HFF-Myc (cell line): ENCODE data around the gene MIPEP.
"Not testable (repeated sequence)": the region's sequence is repeated elsewhere in the genome, so short reads cannot be mapped to it uniquely, and the experiment has no call there.

Experiments used
- DNase-seq: peaks from one replicate; pipeline ENCODE4 v3.0.0-alpha.2; 2011; ENCODE audit warnings: low read depth; ENCODE audit errors: extremely low read depth
- H3K4me3 ChIP-seq: replicated peaks from 2 replicates; pipeline ENCODE4 v1.5.1; 2011; ENCODE audit warnings: low read depth, mild to moderate bottlenecking, control low read depth, low read length
- TF ChIP-seq, protein P1 (sequence below): IDR thresholded peaks from 2 replicates; pipeline ENCODE4 v1.5.1; 2012; ENCODE audit warnings: mild to moderate bottlenecking, low read depth, low read length, control low read depth; ENCODE audit errors: missing control alignments

The MIPEP gene

DNA sequence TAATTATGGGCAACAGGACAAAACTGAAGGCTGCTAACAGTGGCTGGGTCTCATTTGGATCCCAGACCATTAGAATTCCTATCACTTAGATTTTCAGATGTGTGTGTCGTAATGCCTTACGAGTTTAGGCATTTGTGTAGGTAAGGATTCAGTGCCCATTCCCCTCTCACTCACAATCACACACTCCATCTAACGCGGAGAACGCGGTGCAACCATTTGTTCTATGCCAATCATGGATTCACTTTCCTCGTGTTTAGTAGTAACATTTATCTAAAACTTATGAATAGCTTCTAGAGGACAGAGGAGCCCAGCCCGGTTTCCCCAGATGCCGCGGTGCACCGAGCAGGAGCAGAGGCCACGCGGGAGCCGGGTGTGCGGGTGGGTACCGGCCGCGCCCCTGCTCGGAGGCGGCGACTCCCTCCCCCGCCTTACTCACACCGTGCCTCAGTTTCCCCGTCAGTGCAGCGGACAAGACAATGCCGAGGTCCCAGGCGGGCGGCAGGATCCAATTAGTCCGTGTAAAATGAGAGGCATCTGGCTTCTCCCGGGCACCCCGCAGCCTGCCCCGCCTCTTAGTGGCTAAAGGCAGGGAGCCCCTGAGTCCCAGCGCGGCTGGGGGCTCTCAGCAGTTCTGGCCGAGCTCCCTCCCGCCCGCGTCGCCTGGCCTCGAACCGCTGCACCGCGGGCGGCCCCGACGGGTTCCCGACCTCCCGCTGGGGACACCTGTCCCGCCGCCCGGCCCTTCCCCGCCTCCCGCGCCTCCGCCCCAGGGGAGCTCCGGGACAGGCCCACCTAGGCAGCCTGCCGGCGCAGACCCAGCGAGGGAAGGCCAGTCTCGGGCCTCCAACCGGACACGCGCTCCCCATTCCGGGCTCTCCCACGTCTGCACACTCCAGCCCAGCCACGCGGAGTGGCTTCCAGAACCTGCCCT, 14.0 kb upstream of the MIPEP start:
- no peak overlapping the region; the same call in 1 of the 2 replicates for H3K4me3 ChIP-seq
- DNase-seq: no peak
- TF ChIP-seq, protein P1, sequence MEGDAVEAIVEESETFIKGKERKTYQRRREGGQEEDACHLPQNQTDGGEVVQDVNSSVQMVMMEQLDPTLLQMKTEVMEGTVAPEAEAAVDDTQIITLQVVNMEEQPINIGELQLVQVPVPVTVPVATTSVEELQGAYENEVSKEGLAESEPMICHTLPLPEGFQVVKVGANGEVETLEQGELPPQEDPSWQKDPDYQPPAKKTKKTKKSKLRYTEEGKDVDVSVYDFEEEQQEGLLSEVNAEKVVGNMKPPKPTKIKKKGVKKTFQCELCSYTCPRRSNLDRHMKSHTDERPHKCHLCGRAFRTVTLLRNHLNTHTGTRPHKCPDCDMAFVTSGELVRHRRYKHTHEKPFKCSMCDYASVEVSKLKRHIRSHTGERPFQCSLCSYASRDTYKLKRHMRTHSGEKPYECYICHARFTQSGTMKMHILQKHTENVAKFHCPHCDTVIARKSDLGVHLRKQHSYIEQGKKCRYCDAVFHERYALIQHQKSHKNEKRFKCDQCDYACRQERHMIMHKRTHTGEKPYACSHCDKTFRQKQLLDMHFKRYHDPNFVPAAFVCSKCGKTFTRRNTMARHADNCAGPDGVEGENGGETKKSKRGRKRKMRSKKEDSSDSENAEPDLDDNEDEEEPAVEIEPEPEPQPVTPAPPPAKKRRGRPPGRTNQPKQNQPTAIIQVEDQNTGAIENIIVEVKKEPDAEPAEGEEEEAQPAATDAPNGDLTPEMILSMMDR: no peak

DNA sequence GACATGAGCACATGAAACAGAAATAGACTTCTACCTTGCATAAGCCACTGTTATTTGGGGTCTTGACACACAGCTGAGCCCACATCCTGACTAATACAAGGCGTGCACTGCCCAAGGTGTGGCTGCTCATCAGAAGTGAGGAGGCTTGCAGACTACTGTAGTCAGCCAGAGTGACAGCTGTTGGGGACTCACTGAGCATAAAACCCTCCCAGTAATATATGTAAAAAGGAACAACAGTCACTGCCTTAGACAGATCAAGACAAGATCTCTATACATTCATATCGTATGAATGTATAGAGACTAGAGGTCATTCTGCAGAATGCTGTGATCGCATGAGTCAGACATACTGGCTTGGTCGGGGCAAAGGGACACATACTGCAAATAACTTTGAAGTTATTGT, 12.2 kb upstream of the MIPEP start:
- TF ChIP-seq, protein P1: no peak
- no peak for DNase-seq
- H3K4me3 ChIP-seq: no peak overlapping the region

DNA sequence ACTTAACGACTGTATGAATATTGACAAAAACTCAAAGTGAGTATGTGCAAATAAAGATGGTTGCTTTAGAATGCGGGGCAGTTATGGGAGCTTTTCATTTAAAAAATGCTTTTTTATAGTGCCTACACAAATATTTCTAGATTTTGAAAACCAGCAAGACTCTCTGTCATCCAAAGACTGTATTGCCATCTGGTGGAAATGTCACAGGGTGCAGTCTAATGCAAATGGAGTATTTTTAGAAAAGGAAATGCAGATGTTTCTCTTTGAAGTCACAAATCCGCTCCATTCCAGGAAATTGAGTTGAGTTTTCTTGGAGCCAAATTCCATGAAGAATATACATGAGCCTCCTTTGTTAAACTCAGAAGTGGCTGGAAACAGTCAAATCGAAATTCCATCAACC, 10.4 kb upstream of the MIPEP start:
- TF ChIP-seq, protein P1: peak; percentile 57
- no peak overlapping the region for H3K4me3 ChIP-seq
- peak; percentile 33 for DNase-seq

DNA sequence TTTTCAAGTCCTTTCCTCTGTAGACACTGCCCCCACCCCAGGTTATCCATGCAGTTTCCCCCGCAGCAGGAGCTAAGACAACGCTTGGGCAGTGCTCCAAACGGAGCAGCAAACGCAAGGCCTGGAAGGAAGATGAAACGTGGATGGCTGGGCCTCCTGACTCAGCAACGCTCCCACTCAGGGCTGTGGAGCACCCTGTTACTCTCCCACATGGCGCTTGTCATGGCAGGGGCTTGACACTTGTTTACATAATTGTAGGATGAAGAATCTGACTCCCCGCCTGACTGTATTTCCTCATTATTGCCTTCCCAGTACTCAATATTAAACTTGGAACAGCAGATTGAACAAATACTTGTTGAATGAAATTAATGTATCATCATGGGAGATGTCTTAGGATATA, 8.9 kb upstream of the MIPEP start:
- no peak overlapping the region for H3K4me3 ChIP-seq
- TF ChIP-seq, protein P1: no peak
- DNase-seq: no peak

DNA sequence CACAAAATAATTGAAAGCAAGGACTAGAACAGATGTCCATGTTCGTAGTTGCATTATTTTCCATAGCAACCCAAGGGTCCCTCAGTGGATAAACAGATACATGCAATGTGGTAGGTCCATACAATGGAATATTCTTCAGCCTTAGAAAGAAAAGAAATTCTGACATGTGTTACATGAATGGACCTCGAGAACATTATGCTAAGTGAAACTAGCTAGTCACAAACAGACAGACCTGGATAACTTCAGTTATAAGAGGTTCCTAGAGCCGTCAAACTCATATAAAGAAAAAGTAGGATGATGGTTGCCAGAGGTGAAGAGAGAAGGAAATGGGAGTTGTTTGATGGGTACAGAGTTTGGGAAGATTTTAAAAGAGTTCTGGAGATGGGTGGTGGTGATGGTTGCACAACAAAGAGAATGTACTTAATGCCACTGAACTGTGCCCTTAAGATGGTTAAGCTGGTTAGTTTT, 8.3 kb upstream of the MIPEP start, which contains the start of gene C1QTNF9B:
TSS of gene C1QTNF9B (minus strand) at position 51 of the 468 bp plus-strand sequence.
- DNase-seq: not testable (repeated sequence)

DNA sequence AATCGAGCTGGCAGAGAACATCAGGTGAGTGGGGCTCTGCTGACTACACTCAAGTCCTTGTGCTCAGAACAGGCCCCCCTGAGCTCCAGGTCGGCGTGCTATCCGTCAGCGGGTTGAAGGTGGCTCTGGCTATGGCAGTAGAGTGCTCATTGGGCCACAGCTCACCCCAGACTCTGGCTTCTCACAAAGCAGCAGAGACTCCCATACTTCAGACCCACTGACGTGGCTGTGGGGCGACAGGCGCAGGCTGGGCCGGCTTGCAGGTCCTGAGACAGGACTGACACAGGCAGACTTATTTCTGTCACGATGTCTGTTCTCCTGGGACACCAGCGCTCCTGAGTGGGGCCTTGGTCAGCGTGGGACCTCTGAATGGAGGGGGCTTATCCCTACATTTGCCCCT, 5.5 kb upstream of the MIPEP start:
- not testable (repeated sequence) for DNase-seq, H3K4me3 ChIP-seq

More for the DNA sequence above, 8.3 kb upstream of the MIPEP start, which contains the start of gene C1QTNF9B:
- not testable (repeated sequence) for H3K4me3 ChIP-seq

DNA sequence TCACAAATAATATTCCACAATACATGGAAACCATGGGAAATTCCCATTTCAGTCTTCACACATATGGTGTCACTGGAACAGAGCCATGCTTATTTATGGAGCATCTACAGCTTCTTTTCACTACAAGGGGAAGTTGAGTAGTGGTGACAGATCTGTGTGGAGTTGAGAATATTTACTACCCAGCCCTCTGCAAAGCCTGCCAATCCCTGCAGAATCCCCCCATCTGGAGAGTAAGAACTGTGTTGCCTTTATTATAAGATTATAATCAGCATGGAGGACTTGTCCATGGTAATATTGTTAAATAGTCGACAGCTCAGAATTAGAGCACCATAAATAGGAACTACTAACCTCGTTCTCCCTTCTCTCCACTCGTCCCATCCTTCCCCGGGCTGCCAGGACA, 4.6 kb upstream of the MIPEP start:
- H3K4me3 ChIP-seq, DNase-seq: not testable (repeated sequence)

DNA sequence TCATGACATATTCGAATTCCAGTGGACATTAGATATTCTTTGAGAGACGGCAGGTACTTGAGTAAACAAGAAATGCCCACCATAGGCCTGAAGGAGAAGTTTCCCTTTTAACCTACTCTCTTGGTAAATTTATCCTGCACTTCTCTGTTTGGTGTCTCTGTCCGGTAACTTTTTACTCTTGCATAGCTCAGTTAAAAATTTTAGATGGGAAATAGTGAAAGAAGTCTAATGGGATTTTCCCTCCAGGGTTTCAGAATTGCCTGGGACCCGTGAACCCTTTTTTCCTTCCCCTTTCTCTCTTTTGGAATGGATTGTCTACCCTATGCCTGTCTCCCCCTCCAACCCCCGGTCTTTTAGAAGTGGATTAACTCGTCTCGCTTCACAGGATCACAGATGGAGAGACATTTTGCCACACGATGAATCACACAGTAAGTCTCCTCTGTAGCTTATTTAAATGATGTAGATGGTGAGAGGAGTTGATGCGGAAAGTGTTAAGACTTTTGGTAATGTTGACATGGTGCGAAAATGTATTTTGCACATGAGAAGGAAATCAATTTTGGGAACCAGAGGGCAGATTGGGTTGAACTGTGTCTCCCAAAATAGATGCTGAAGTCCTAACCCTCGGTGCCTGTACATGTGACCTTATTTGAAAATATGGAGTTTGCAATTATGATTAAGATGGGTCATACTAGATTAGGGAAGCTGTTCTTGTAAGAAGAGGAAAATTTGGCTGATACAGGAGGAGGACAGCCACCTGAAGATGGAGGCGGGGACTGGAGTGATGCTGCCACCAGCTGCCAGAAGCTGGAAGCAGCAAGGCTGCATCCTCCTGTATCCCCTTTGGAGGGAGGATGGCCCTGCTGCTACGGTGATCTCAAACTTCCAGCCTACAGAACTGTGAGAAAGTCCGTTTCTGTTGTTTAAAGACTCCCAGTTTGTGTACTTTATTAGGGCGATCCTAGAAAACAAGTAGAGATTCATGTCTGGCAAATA, 711 bp upstream of the MIPEP start:
- DNase-seq: no peak
- TF ChIP-seq, protein P1: no peak

DNA sequence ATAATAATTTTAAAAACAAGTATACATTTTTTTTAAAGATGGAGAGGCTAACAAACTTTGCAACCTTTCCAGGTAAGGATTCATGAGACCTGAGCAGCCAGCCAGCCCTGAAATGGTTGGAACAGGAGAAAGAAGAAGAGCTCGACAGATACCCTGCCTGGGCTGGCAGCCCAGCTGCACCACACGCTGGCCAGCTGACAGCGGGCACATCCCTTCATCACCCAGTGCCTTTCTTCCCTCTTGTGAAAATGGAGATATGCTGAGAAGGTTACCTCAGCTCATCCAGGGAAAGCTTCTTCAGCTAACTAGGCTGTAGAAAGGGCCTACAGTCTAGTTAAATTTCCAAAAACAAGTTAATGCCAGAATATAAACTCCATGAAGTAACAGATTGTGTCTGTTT, 4.8 kb downstream of the MIPEP start:
- not testable (repeated sequence) for DNase-seq, H3K4me3 ChIP-seq

More for the DNA sequence above, 711 bp upstream of the MIPEP start:
- H3K4me3 ChIP-seq: peak overlapping the region; percentile 74
